Measurements from ENCODE around the gene KIF3B.
"Not testable (repeated sequence)": the region's sequence is repeated elsewhere in the genome, so short reads cannot be mapped to it uniquely, and the experiment has no call there.

Gene KIF3B

DNA sequence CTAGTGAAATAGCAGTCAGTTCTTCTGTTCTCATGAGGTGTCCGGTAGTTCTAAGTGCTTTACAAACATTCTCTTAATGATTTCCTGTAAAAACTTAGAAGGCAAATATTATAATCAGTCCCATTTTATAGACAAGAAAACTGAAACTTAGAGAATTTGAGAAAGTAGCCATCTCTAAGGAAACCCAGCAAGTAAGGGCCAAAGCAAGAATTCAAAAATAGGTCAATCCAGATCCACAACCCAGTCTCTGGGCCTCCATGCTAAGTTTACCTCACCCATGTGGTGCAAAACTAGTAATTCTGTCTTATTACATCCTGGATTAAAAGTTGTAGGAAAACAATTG lies 53.1 kb downstream of the KIF3B start:
- no peak for DNase-seq (ENCODE audit: low read depth in 2 of 2)

DNA sequence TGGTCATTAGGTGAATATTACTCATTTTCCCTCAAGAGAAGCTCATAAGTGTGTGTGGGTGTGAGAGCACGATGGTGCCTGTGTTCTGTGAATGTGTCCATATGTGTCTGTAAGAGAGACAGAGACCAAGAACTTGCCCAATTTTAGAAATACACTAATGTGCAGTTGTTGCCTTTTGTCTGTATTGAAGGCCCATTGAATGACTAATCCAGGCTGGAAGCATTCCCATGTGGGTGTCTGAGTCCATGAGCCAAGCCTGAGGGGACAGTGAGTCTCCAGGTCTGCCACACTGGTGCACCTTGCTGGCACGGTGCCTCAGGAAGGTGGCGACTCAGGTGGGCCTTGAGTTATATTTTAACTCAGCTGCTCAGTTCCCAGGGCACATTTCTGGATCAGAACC lies 55.2 kb downstream of the KIF3B start:
- DNase-seq (ENCODE audit: low read depth in 2 of 2): no peak

DNA sequence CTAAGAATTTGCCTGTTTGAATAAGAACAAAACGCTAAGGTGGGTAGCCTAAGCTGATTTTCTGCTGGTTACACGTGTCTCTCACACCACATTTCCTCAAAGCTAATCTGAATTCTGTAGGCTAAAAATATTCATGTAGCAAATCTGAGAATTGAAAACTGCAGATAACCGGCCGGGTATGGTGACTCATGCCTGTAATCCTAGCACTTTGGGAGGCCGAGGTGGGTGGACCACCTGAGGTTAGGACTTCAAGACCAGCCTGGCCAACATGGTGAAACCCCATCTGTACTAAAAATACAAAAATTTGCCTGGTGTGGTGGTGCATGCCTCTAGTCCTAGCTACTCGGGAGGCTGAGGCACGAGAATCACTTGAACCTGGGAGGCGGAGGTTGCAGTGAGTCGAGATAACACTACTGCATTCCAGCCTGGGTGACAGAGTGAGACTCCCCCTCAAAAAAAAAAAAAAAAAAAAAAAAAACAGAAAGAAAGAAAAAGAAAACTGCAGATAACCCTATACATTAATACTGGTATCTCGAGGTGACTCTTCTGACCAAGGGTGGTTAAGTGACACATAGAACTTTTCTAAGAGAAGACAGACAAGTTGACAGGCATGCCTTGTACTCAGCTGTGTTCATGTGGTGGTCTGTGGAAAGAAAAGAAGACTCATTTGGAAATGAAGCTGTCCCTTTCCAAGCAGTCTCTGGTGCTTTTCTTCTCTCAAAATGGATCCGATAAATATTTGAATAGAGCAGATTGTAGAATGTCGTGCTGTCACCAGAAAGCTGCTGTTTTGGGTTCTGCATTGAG lies 55.9 kb downstream of the KIF3B start:
- DNase-seq (ENCODE audit: low read depth in 2 of 2): peak; percentile 42 to 57

DNA sequence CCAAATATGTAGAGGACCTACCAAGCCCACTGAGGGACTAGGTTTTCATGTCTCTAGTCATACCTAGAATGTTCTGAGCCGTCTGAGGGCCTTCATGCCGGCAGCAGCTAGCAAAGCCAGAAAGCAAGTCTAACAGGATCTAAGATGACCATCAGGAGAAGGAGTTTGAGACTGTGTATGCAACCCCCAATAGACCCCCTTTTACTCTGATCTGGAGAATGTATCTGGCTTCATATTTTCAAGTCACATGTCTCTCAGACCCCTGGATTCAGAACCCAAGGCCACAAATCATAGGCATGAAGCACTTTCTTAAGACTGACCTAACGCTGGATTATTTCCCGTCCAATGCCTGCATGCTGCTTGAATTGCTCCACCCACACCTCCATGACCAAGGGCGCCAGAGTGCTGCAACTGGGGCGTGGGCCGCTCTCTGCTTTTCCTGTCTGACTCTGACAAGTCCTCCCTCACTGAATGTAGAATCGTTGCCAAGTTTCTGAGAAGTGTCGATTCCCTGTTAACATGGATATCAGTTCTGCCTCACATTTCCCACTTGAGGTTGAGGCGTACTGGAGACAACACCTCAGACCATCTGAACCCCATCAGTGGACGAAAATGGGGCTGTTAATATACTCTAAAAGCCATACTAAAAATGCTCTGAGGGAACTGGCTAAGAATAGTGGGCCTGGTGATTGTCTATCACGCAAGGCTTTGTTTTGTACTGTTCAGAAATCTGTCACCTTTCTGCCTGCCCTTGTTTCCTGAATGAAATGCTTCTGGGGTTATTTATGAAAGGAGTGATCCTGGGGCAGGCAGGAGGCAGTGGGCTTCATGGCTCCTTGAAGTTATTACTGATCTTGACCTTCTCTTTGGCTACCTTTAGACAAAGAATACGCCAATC lies 56.8 kb downstream of the KIF3B start:
- DNase-seq (ENCODE audit: low read depth in 2 of 2): peak; percentile 48 to 49

DNA sequence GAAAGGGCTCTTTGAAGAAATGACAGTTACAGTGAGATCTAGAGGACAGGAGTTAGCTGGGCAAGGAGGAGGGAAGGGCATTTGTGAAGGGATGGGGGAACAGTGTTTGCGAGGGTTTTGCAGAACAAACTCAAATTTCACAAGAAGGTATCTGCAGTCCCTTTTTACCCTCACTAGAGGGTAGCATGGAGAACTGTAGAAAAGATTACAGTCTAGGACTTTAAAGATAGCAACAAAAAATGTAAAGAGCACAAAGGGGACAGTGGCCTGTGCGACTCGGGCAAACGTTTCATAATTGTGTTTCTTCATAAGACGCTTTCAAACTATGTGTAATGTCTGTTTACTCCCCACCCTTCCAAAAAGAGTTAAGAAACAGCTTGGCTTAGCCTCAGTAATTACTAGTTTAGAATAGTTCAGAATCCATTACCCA lies 59.5 kb downstream of the KIF3B start:
- no peak for DNase-seq (ENCODE audit: low read depth in 2 of 2)

DNA sequence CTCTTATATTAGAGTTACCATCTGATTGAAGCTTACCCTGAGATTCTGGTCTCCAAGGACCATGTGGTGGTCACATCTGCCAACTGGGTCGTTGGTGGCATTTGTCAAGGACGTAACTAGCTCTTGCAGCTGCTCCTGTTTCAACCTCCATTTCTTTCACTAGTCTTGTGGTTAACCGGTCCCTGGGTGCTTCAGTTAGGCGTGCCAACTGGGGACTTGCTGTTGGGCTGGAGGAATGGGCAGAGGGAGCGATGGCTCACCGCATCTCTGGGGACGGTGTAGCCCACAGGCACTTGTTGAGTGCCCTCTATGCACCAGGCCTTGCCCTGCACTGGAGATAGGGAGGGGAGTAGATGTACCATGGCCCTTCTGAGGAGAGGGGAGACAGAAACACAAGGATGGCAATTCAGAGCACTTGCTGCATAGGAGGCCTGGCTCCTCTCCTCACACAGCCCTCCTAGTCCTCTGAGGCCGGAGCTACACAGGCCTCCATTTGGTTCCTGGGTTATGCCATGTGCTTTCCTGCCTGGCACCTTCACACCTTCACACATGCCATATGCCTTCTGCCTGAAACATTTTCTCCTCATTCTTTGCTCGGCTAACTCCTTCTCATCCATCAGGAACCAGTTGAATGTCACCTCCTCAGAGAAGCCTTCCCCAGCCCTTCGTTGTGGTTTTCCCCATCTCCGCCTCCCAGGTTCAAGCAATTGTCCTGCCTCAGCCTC lies 60.6 kb downstream of the KIF3B start:
- no peak for DNase-seq (ENCODE audit: low read depth in 2 of 2)

DNA sequence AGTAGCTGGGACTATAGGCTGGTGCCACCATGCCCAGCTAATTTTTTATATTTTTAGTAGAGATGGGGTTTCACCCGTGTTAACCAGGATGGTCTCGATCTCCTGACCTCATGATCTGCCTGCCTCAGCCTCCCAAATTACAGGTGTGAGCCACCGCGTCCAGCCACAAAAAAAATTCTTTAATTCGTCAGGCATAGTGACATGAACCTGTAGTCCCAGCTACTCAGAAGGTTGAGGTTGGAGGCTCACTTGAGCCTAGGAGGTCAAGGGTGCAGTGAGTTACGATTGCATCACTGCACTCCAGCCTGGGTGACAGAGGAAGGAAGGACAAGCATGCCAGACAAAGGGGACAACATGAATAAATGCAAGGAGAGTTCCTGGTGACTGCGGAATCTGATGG lies 61.2 kb downstream of the KIF3B start:
- DNase-seq (ENCODE audit: low read depth in 2 of 2): no peak

DNA sequence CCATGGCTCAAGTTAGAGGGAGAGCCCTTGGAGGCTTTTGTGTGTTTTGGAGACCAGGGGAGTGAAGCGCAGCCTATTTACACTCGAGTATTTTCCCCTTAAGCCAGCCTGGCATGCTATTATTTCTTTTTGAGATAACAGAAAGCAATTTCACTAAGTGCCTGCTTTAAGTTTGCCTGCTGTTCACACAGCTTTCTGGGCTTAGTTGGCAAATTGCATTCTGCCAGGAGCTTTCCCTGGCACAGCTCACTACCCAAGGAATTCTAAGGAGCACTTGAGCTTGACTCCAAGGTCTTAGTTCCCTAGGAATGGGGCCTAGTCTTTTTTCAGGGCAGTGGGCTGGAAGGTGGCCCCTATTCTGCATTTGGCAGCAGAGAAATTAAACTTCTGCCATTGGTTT lies 61.7 kb downstream of the KIF3B start:
- DNase-seq (ENCODE audit: low read depth in 2 of 2): no peak

DNA sequence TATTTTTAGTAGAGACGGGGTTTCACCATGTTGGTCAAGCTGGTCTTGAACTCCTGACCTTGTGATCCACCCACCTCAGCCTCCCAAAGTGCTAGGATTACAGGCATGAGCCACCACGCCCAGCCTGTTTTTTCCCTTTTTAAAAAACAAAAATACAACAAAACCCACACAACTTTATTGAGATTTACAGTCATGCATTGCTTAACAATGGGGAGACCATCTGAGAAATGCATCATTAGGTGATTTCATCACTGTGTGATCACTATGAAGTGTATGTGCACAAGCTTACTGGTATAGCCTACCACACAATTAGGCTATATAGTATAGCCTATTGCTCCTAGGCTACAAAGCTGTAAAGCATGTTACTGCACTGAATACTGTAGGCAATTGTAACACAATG lies 63.6 kb downstream of the KIF3B start:
- DNase-seq (ENCODE audit: low read depth in 2 of 2): not testable (repeated sequence)

DNA sequence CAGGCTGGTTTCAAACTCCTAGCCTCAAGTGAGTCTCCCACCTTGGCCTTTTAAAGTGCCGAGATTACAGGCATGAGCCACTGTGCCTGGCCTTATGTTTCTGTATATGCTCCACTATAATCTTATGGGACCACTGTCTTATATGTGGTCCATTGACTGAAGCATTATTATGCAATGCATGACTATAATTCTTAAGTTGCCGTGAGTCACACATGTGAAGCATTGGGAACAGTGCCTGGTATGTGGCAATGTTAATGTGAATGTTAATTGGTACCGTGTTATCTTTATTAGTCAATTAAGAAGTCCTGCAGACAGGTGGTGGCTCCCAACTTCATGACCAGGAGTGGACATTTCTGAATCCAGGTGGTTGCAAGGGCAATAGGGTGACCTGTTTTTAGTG lies 66.0 kb downstream of the KIF3B start:
- DNase-seq (ENCODE audit: low read depth in 2 of 2): no peak

DNA sequence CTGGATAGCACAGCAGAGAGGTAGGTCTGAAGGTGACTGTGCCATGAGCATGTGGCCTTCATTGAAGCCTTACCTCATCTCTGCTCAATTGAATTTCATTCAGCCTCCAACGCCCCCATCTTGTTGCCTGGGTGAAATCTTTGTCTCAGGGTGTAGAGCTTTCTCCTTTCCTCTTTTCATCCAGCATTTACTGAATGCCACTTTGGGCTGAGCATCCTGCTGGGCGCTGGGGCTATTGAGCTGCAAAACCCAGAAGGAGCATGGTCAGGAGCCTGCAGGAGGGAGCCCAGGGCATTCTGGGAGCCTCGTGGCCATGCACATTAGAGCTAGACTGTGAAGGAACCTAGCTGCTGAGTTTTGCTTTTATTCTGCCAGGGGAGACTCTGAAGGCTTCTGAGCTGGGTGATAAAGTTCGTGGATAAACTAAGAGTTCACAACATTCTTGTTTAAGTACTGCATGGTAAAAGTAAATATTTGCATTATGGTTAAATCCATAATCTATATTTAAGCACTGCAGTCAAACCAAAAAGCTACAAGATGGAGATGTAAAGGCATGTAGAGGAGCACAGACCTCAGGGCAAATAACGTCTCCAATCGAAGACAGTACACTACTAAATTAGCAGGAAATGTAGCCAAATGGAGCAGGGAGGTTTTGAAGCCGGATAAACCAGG lies 67.5 kb downstream of the KIF3B start:
- DNase-seq (ENCODE audit: low read depth in 2 of 2): no peak

DNA sequence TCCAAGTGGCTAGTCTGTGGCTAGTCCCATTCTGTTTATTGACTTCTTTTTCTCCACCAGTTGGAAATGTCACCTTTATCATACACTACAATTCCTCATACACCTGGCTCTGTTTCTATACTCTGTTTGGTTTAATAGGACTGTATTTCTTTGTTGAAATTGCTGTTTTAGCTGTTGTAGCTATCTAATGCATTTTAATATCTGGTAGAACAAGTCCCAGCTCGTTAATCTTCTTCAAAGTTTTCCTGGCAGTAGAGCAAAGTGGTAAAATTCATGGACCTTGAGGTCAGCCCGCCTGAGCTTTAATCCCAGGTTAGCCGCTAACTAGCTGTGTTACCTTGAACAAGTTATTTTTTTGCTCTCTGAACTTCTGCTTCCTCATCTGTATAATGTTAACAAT lies 70.8 kb downstream of the KIF3B start:
- no peak for DNase-seq (ENCODE audit: low read depth in 2 of 2)

DNA sequence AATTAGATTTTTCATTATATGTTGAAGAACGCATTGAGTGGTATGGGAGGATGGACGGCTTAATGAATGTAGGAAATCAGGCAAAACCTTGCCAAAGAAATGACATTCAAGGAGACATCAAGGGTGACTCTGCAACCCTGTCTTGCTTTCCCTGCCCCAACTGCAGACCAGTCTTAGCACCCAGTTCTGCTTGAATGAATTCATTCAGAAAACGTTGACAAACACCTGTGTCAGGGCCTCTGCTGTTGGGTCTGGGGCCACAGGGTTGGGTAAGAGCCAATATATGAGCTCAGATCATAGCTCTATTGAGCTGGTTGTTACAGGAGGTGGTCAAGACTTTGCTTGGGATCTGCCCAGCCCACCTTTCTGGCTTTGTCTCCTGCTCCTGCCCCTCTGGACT lies 73.0 kb downstream of the KIF3B start:
- DNase-seq (ENCODE audit: low read depth in 2 of 2): no peak

DNA sequence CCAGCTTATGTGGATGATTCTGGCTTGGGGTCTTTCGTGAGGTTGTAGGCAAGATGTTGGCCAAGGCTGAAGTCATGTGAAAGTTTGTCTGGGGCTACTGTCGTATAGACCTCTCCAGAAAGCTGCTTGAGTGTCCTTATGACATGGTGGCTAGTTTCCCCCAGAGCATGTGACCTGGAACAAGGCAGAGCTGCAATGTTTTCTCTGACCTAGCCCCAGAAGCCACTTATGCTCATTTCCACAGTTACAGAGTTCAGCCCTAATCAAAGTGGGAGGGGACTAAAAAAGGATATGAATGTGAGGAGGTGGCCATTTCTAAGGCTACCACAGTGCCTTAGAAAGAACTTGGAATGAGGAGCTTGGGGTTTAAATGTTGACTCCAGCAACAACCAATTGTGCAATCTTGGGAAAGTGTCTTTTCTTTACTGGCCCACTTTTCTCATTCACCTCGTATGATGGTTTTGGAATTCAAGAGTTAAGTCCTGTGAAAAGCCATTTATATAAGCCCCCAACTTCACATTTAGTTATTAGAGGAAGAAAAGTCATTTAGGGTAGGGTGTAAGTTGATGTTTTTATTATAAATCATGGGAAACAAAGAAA lies 74.8 kb downstream of the KIF3B start:
- DNase-seq (ENCODE audit: low read depth in 2 of 2): no peak

DNA sequence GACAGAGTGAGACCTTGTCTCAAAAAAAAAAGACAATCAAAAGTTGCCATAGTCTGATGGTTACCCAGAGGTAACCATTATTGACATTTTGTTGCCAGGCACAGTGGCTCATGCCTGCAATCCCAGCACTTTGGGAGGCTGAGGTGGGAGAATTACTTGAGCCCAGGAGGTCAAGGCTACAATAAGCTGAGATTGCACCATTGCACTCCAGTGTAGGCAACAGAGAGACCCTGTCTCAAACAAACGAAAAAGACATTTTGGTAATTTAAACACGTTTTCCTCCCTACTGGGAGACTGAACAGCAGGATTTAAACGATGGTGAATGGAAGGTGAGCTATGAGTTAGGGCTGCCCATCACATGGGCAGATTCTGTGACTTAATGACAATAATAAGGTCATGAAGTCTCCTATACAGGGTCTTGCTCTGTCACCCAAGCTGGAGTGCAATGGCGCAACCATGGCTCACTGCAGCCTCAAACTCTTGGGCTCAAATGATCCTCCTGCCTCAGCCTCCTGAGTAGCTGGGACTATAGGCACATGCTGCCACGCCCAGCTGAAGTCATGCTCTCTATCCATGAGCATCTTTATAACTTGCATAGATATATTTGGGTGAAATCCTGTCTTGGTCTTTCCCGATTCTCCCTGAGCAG lies 76.5 kb downstream of the KIF3B start:
- DNase-seq (ENCODE audit: low read depth in 2 of 2): no peak

DNA sequence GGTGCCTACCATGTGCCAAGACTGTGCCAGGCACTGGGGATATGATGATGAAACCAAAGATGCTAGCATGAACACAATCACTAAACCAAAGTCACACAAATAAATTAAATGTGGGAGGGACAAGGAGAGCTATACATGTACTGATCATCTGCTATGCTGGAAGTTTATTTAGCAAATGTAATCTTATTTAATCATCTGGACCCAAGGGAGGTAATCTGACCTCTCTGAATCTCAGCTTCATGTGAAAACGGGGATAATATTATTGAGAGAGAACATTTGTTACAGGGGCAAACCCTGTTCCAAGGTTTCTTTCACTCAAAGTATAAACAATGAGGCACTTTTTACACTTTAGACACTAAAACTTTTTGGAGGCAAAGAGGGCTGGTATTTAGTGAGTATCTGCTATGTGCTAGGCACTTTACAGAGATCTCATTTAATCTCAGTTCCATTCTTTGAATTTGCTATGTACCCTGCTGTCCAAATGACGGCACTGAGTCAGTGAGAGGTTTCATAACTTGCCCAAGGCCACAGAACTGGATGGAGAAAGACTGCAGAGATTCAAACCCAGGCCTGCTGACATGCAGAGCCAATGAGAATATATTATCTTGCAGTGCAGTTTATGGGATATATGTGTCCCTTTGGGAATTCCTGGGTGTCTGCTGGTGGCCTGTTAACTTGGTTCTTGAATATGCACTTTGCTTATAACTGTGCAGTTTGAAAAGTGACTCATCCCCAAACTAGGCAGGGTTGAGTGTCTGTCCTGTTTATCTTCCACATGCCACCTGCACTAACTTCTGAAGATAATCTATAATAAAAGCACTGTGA lies 77.4 kb downstream of the KIF3B start:
- DNase-seq (ENCODE audit: low read depth in 2 of 2): no peak

DNA sequence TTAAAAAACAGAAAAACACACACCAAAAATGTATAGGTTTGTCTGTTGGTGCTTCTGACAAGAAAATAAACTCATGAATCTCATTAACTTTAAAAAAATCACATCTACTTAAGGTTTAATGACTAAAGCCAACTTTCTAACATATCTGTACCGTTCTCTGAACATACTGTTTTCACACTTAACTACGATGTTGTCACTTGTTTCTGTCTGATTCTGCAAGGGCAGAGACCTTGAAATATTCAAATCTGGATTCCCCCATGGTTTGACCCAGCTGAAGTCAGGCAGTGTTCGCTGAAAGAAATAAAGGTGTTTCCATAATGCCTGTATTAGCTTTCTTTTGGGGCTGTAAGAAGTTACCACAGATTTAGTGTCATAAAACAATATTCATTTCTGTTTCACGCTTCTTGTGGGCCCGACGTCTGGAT lies 78.0 kb downstream of the KIF3B start:
- DNase-seq (ENCODE audit: low read depth in 2 of 2): no peak

DNA sequence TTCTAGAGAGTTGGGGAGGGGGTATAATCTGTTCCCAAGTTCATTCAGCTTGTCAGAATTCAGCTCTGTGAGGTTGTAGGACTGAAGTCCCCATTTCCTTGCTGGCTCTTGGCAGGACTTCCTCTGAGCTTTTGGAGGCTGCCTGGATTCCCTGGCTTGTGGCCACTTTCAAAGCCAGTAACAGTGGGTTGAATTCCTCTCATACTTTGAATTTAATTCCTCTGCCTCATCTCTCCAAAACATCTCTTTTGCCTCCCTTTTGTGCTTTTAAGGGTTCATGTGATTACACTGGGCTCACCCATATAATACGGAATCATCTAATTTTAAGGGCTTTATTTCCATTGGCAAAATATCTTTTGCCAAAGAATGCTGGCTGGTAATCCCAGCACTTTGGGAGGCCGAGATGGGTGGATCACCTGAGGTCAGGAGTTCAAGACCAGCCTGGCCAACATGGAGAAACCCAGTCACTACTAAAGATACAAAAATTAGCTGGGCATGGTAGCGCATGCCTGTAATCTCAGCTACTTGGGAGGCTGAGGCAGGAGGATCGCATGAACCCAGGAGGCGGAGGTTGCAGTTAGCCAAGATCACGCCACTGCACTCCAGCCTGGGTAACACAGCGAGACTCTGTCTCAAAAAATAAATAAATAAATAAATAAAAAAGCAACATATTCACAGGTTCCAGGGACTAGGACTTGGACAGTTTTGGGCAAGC lies 78.6 kb downstream of the KIF3B start:
- not testable (repeated sequence) for DNase-seq (ENCODE audit: low read depth in 2 of 2)

DNA sequence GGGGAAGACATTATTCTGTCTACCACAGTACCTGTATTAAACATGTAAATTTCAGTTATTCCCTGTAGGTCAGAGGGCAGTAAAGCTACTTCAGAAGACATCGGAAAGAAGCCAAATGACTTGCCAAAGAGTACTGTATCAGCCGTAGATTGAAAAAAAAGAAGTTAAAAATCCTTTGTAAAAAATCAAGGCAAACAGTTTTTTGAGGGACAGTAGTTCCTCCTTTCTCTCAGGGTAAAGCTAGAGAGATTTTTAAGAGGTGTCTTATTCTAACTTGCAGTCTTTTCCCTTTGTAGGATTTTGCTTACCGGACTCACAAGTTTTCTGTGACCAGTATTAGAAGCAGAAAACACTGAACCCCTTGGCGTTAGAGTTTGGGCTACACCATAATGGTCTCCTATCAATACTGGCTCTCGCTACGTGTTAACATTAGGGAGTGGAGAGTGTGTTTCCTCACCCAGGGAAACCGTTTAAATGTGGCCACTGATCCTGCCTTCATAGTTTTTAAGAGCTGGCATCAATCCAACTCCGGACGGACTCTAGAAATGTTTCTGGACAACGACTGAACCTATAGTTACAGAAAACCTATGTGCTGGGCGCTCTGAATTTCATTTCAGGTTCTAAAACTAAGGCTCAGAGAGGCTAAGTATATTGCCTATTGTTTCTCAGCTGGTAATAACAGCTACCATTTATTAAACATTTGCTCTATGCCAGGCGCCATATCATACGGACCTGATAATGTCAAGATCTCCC lies 79.3 kb downstream of the KIF3B start:
- no peak for DNase-seq (ENCODE audit: low read depth in 2 of 2)
